Measurements from ENCODE around the gene GPRC5C.

DNA sequence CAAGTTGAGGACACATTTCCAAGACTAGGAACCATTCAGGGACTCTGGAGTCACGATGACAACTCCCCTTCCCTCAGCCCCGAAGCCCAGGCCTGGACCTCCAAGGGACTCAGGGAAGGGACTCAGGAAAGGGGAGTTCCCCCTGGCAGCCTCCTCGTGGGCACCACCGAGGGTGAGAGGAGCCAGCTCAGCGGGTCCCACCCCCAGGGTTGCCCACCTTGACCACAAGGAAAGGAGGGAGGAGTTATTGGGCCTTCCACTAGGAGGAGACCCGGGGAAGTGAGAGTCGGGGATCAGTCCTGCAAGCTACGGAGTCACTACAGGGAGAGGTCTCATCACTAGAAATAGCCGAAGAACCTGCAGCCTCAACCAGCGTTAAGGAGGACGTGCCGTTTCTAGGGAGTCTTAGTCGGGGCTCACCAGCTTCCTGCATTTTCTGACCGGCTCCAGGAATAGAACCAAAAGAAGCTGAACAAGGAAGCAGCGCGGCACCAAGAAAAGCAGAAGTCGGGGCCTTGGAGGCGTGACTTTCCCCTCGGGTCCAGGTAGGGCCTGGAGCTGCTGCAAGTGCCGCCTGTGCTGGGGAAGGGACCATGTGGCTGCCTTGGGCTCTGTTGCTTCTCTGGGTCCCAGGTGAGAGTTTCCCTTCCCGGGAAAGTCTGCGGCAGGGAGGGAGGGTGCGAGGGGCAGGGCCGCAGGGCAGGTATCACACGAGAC is 34.4 kb downstream of the GPRC5C start, which contains the start of gene CD300A:
- TF ChIP-seq TAF1 (IDR thresholded peaks at IDR 0.05; ENCODE audit: low read depth) (no peak), POLR2AphosphoS5 (IDR thresholded peaks at IDR 0.05) (no peak), EZH2 (IDR thresholded peaks at IDR 0.05; ENCODE audit: borderline replicate concordance, insufficient read depth, low read length, poor library complexity, severe bottlenecking) (no peak), EP300 (conservative IDR thresholded peaks at IDR 0.05; ENCODE audit: poor library complexity, severe bottlenecking) (no peak), RAD21 (conservative IDR thresholded peaks at IDR 0.05) (no peak), MXI1 (conservative IDR thresholded peaks at IDR 0.05; ENCODE audit: poor library complexity, severe bottlenecking) (no peak), SMC3 (conservative IDR thresholded peaks at IDR 0.05; ENCODE audit: poor library complexity) (no peak)
- TF ChIP-seq, protein P1, sequence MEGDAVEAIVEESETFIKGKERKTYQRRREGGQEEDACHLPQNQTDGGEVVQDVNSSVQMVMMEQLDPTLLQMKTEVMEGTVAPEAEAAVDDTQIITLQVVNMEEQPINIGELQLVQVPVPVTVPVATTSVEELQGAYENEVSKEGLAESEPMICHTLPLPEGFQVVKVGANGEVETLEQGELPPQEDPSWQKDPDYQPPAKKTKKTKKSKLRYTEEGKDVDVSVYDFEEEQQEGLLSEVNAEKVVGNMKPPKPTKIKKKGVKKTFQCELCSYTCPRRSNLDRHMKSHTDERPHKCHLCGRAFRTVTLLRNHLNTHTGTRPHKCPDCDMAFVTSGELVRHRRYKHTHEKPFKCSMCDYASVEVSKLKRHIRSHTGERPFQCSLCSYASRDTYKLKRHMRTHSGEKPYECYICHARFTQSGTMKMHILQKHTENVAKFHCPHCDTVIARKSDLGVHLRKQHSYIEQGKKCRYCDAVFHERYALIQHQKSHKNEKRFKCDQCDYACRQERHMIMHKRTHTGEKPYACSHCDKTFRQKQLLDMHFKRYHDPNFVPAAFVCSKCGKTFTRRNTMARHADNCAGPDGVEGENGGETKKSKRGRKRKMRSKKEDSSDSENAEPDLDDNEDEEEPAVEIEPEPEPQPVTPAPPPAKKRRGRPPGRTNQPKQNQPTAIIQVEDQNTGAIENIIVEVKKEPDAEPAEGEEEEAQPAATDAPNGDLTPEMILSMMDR (IDR thresholded peaks at IDR 0.05; ENCODE audit: poor library complexity, severe bottlenecking), result no peak
- TF ChIP-seq, protein P2, sequence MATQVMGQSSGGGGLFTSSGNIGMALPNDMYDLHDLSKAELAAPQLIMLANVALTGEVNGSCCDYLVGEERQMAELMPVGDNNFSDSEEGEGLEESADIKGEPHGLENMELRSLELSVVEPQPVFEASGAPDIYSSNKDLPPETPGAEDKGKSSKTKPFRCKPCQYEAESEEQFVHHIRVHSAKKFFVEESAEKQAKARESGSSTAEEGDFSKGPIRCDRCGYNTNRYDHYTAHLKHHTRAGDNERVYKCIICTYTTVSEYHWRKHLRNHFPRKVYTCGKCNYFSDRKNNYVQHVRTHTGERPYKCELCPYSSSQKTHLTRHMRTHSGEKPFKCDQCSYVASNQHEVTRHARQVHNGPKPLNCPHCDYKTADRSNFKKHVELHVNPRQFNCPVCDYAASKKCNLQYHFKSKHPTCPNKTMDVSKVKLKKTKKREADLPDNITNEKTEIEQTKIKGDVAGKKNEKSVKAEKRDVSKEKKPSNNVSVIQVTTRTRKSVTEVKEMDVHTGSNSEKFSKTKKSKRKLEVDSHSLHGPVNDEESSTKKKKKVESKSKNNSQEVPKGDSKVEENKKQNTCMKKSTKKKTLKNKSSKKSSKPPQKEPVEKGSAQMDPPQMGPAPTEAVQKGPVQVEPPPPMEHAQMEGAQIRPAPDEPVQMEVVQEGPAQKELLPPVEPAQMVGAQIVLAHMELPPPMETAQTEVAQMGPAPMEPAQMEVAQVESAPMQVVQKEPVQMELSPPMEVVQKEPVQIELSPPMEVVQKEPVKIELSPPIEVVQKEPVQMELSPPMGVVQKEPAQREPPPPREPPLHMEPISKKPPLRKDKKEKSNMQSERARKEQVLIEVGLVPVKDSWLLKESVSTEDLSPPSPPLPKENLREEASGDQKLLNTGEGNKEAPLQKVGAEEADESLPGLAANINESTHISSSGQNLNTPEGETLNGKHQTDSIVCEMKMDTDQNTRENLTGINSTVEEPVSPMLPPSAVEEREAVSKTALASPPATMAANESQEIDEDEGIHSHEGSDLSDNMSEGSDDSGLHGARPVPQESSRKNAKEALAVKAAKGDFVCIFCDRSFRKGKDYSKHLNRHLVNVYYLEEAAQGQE (IDR thresholded peaks at IDR 0.05; ENCODE audit: borderline replicate concordance), result no peak

Measured in neural cell (in vitro differentiated cells).